Purkinje cell (primary cell): ENCODE data around the gene CYCS. TPM values are rescaled to one million over a fixed set of nuclear protein-coding genes. Genes with fewer than 3 reads are reported as not detected.

Experiments
- polyA plus RNA-seq: library from polyadenylated mRNA; unstranded; fragments of >200 nt; fragmentation: Nextera tagmentation; gene quantifications from 2 replicates; pipeline ENCODE4 v1.2.1, GENCODE V29; 2014

CYCS gene
- polyA plus RNA-seq = 1,011 and 1,205 TPM in 2 replicates

DNA sequence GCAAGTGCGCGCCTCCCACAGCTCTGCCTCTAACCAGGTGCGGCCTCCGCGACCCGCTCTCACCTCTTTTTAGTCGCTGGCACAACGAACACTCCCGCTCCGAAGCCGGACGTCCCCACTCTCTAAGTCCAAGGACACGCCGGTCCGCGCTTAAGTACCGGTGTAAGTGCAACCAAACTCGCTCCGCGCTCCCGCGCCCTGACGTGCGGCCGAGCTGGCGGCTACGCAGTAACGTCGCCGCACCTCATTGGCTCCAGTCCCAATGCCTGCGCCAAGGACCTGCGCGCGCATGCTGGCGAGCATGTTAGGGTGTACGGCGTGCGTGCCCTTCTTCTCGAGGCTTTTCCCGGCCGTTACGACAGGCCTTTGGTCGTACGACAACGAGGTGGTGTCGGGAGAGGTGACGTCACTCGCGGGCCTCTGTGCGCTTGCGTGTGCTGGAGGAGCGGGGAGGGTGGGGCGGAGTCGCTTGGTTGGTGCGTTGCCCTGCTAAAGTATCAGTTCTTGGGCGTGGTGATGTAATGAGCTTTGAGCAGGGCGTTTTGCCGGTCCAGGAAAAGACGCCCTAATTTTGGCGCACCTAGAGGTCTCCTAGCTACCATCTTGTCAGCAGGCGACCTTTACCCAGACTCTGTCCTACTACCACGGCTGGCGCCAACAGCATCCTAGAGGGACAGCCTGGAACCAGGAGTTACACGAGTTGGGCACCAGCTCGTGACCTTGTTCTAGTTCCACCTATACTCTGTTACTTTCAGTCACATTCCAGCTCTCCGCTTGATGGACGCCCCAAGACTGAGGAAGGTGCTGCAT is at the start of gene CYCS:
CYCS (minus strand) TSS at position 124 of the 810 bp plus-strand sequence. CDS start 1,141 bp downstream, outside the sequence.

Other genes with a start within 250 kb of the CYCS start
- gene OSBPL3, start 145.1 kb downstream of the CYCS start, polyA plus RNA-seq = 1.3 and 3.5 TPM in 2 replicates
- not detected in 2 replicates for gene NPVF, start 103.2 kb upstream of the CYCS start, polyA plus RNA-seq